Hepatocyte (in vitro differentiated cells): ENCODE results near the gene TCEANC2.

Experiments
- EZH2 ChIP-seq: fragments of 200-600 bp; sonication (generic); IDR thresholded peaks from 2 replicates; pipeline ENCODE4 v1.6.1; 2016; ENCODE audit warnings: antibody characterized with exemption, mild to moderate bottlenecking, borderline replicate concordance
- EZH2phosphoT487 ChIP-seq: fragments of 200-600 bp; sonication (generic); IDR thresholded peaks from one replicate; pipeline ENCODE4 v1.6.1; 2018; ENCODE audit warnings: antibody characterized with exemption, mild to moderate bottlenecking, low read depth, moderate library complexity; ENCODE audit not compliant: unreplicated experiment, severe bottlenecking
- TF ChIP-seq, protein P1 (sequence below): fragments of 200-600 bp; sonication (generic); IDR thresholded peaks from 2 replicates; pipeline ENCODE4 v1.5.1; 2016; ENCODE audit warnings: antibody characterized with exemption, mild to moderate bottlenecking; ENCODE audit not compliant: poor library complexity

- TF ChIP-seq, protein P1, sequence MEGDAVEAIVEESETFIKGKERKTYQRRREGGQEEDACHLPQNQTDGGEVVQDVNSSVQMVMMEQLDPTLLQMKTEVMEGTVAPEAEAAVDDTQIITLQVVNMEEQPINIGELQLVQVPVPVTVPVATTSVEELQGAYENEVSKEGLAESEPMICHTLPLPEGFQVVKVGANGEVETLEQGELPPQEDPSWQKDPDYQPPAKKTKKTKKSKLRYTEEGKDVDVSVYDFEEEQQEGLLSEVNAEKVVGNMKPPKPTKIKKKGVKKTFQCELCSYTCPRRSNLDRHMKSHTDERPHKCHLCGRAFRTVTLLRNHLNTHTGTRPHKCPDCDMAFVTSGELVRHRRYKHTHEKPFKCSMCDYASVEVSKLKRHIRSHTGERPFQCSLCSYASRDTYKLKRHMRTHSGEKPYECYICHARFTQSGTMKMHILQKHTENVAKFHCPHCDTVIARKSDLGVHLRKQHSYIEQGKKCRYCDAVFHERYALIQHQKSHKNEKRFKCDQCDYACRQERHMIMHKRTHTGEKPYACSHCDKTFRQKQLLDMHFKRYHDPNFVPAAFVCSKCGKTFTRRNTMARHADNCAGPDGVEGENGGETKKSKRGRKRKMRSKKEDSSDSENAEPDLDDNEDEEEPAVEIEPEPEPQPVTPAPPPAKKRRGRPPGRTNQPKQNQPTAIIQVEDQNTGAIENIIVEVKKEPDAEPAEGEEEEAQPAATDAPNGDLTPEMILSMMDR = no peak
- TF ChIP-seq EZH2 (no peak), EZH2phosphoT487 (no peak)
Measured at GRCh38 chr1:54114001-54114400, 60.6 kb downstream of the TCEANC2 start.
